Ovary (tissue), 9 donors: ENCODE measurements around the gene ANTXR1. TPM values are rescaled to one million over a fixed set of nuclear protein-coding genes. Genes with fewer than 3 reads are reported as not detected.

ENCODE experiments used
- DNase-seq, 5 donors: peaks; one replicate each; pipeline ENCODE4 v3.0.0-alpha.2; 2019 to 2020
- H3K27ac ChIP-seq, 2 donors: fragments of 200-600 bp; one replicate each; pipeline versions ENCODE4 v1.5.1 to v1.8.0; 2019 to 2022
- H3K27me3 ChIP-seq: fragments of 200-600 bp; one replicate; pipeline ENCODE4 v1.8.0; 2022
- H3K36me3 ChIP-seq: fragments of 200-600 bp; sonication (generic); one replicate; pipeline ENCODE4 v1.5.1; 2019
- H3K4me1 ChIP-seq: one replicate; pipeline ENCODE4 v1.8.1; 2013; ENCODE audit warnings: mild to moderate bottlenecking, moderate library complexity; ENCODE audit not compliant: insufficient read depth
- H3K4me3 ChIP-seq: fragments of 200-600 bp; sonication (generic); one replicate; pipeline ENCODE4 v1.5.1; 2017
- H3K9me3 ChIP-seq, 2 donors: fragments of 200-600 bp in 1 of 2; sonication (generic) in 1 of 2; one replicate each; pipeline versions ENCODE4 v1.5.1 to v1.8.1; 2013 to 2019; ENCODE audit warnings: mild to moderate bottlenecking in 1 of 2, moderate library complexity in 1 of 2
- EP300 ChIP-seq: sonication (generic); formaldehyde crosslinking; IDR thresholded peaks from one replicate; pipeline ENCODE4 v1.6.1; 2017; ENCODE audit warnings: antibody characterized with exemption
- POLR2A ChIP-seq: fragments of 450-650 bp; IDR thresholded peaks from one replicate; pipeline ENCODE4 v1.6.1; 2017; ENCODE audit warnings: antibody characterized with exemption, mild to moderate bottlenecking, moderate library complexity
- WGBS, 3 donors: extraction: QIAGEN DNeasy Blood & Tissue Kit in 1 of 3; methylation state at CpG; one replicate each; pipeline versions ENCODE4 v1.1.5 to v1.1.7; 2013 to 2017; 5-methylcytosine and 5-hydroxymethylcytosine counted together
- intact Hi-C, 4 donors: fragments of 100-400 bp; cut with DNase I; formaldehyde crosslinking; loops; one replicate each; pipeline versions ENCODE4 v1.11.0 to v1.15.1; 2022 to 2023
- polyA plus RNA-seq, 2 donors: library from polyadenylated mRNA; stranded (reverse); fragments of 200-250 nt in 1 of 2; fragments of 350-450 nt in 1 of 2; fragmentation: Illumina TruSeq in 1 of 2; extraction: RNeasy Lipid Tissue Mini Kit (QIAGEN cat#74804) in 1 of 2; gene quantifications; one replicate each; pipeline ENCODE4 v1.2.3, GENCODE V29; 2013 to 2014
- total RNA-seq, 7 donors: library from RNA; depleted of rRNA in 2 of 7; stranded (reverse); fragments of >200 nt in 2 of 7; fragmentation: NEBNext Ultra II Directional in 3 of 7; extraction: Animal tissue kit (Norgen Biotek cat#: 25700) in 3 of 7; gene quantifications; one replicate each; pipeline versions ENCODE4 v1.1.0 to v1.2.4, GENCODE V29; 2016 to 2023
- TF ChIP-seq, protein P1 (sequence below), 3 donors: fragments of 450-650 bp in 2 of 3; fragments of 200-600 bp in 1 of 3; IDR thresholded peaks; one replicate each; pipeline versions ENCODE4 v1.5.1 to v1.8.0; 2016 to 2022; ENCODE audit warnings: antibody characterized with exemption in 3 of 3, mild to moderate bottlenecking in 1 of 3
- donor health status: DM: no; HTN: no; CAD: no; lungs with moderate emphysema.
- donor health status: DM: no; HTN: no; CAD: no.
- donor health status: Bipolar disorder and iron deficiency.
- donor health status: DM: yes; HTN: yes; CAD: no.
- donor health status: DM: no; HTN: no; CAD: no.
- donor health status: DM: yes; HTN: yes; CAD: no.

Gene ANTXR1
- total and polyA plus RNA-seq, 9 donors = 73.0 to 276 (median 152) TPM

DNA sequence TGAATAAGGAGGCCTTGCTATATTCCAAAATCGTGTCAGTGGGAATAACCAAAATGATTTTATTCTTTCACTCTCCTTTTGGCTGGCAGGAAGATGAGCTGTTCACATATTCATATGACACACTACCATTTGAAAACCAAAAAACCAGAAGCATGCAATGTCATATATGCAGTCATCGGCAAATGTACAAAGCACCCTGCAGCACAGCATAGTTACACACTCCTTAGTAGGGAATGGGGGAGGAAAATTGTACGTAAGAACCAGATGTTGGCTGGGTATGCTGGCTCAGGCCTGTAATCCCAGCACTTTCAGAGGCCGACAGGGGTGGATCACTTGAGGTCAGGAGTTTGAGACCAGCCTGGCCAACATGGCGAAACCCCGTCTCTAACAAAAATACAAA lies 197.4 kb downstream of the ANTXR1 start:
- intact Hi-C loops = no loop called here
- 90 to 95% (median 94%) methylated on average over 6 of the region's 6 CpGs for WGBS, 3 donors
- Histone ChIP-seq H3K4me3 (no peak overlapping the region), H3K9me3 (no peaks in the 10 kb centered on the region), H3K4me1 (peaks cover 14% of the 10 kb centered on the region), H3K36me3 (no peaks in the 10 kb centered on the region), H3K27me3 (no peaks in the 10 kb centered on the region), H3K27ac (no peak overlapping the region)
- TF ChIP-seq, protein P1, sequence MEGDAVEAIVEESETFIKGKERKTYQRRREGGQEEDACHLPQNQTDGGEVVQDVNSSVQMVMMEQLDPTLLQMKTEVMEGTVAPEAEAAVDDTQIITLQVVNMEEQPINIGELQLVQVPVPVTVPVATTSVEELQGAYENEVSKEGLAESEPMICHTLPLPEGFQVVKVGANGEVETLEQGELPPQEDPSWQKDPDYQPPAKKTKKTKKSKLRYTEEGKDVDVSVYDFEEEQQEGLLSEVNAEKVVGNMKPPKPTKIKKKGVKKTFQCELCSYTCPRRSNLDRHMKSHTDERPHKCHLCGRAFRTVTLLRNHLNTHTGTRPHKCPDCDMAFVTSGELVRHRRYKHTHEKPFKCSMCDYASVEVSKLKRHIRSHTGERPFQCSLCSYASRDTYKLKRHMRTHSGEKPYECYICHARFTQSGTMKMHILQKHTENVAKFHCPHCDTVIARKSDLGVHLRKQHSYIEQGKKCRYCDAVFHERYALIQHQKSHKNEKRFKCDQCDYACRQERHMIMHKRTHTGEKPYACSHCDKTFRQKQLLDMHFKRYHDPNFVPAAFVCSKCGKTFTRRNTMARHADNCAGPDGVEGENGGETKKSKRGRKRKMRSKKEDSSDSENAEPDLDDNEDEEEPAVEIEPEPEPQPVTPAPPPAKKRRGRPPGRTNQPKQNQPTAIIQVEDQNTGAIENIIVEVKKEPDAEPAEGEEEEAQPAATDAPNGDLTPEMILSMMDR (IDR thresholded peaks at IDR 0.05) = no peak
- TF ChIP-seq EP300 (no peak), POLR2A (no peak)
- no peak for DNase-seq

DNA sequence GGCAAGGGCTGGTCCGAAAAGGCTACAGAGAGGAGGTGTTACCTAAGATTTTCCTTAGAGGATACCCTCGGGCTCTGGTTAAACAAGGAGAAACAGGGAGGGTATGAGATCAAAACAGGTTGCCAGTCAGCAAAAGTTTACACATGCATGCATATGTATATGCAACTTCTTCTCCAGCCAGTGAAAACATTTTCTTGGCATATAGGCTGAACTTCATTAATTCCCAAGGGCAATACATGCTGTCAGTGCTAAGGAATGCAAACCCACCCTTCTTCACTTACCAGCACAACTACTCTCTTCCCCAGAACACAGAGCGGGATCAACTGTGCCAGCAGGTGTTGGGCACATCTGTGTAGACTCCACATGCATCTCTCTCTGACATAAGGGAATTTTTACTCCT lies 198.1 kb downstream of the ANTXR1 start:
- DNase-seq = no peak
- TF ChIP-seq EP300 = no peak
- TF ChIP-seq, protein P1 (IDR thresholded peaks at IDR 0.05) = no peak
- no peak for TF ChIP-seq POLR2A
- Histone ChIP-seq H3K4me3 (no peak overlapping the region), H3K4me1 (peaks cover 10% of the 10 kb centered on the region), H3K27me3 (no peaks in the 10 kb centered on the region), H3K9me3 (no peaks in the 10 kb centered on the region), H3K36me3 (no peaks in the 10 kb centered on the region), H3K27ac (no peak overlapping the region)
- intact Hi-C loops = no loop called here
- 90 to 97% (median 94%) methylated on average over 3 of the region's 3 CpGs for WGBS, 3 donors

DNA sequence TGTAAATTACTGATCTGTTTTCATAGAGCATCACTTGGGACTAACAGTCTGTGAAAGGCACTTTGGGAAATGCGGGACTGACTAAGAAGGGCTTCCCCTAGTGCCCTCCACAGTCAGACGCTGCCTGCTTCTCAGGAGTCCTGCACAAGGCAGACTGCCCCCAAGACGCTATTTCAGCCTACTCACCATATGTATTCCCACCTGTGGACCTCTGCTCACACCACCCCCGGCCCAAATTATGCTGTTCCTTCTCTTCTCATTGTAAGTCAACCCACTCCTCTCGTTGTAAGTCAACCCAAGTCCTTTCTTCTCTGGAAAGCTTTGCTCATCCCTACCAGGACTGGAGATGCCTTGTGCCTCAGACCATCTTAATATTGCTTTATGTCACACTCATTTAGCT lies 198.7 kb downstream of the ANTXR1 start:
- Histone ChIP-seq H3K27me3 (no peaks in the 10 kb centered on the region), H3K4me1 (peaks cover 9% of the 10 kb centered on the region), H3K36me3 (no peaks in the 10 kb centered on the region), H3K27ac (no peak overlapping the region), H3K4me3 (no peak overlapping the region), H3K9me3 (no peaks in the 10 kb centered on the region)
- intact Hi-C loops = no loop called here
- DNase-seq = no peak
- WGBS, 3 donors = 89 to 97% (median 96%) methylated on average over 5 of the region's 5 CpGs
- TF ChIP-seq, protein P1 (IDR thresholded peaks at IDR 0.05) = no peak
- TF ChIP-seq POLR2A (no peak), EP300 (no peak)

DNA sequence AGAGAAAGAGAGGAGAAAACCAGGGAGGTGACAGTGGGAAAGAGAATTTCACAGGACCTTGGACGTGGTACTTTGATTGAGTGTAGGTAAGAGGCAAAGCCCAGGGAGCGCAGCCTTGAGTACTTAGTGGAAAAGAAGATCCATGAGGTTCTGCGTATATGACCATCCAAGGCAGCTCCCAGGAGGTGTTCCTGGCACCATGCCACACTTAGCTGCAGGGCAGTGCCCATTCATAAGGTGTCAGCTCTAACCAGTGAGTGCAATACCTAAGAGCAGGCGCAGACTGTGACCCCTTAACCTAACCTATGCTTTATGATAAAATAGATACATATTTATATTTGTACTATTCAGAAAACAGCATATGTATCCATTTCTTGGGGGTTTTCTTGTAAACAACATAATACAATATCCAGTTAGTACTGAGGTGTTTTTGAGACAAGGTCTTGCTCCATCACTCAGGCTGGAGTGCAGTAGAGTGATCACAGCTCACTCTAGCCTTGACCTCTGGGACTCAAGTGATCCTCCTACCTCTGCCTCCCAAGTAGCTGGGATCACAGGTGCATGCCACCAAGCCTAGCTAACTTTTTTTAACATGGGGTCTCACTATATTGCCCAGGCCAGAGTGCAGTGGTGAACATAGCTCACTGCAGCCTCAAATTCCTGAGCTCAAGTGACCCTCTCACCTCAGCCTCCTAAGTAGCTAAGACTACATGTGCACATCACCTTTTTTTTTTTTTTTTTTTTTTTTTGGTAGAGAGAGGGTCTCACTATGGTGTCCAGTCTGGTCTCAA lies 199.5 kb downstream of the ANTXR1 start:
- TF ChIP-seq POLR2A = no peak
- TF ChIP-seq, protein P1 (IDR thresholded peaks at IDR 0.05) = no peak
- no peak for TF ChIP-seq EP300

More for the DNA sequence above, 199.5 kb downstream of the ANTXR1 start:
- no peaks in the 10 kb centered on the region for H3K27me3 ChIP-seq
- H3K36me3 ChIP-seq = no peaks in the 10 kb centered on the region
- H3K27ac ChIP-seq = no peak overlapping the region
- no peak overlapping the region for H3K4me3 ChIP-seq
- intact Hi-C loops = no loop called here
- no peaks in the 10 kb centered on the region for H3K9me3 ChIP-seq
- peaks cover 12% of the 10 kb centered on the region for H3K4me1 ChIP-seq
- 96 to 99% (median 97%) methylated on average over 4 of the region's 4 CpGs for WGBS, 3 donors
- no peak for DNase-seq
